ENCODE data around the gene MLH3. TPM values are rescaled to one million over a fixed set of nuclear protein-coding genes. Genes with fewer than 3 reads are reported as not detected.

MLH3 gene
- total and polyA plus RNA-seq, 9 donors, result 14.8 to 36.4 (median 26.2) TPM

DNA sequence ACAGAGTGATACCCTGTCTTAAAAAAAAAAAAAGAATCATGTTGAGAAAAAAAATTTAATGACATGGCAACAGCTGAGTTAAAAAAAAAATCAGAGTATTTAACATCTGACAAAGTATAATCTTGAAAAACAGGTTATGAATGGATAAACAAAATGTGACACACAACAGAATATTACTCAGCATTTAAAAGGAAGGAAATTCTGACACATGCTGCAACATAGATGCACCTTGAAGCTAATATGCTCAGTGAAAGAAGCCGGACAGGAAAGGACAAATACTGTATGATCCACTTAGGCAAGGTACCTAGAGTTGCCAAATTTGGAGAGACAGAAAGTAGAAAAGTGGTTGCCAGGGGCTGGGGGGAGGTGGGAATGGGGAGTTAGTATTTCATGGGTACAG is 67.9 kb downstream of the MLH3 start:
- DNase-seq, result no peak
- Histone ChIP-seq H3K27ac (no peak overlapping the region), H3K9me3 (no peaks in the 10 kb centered on the region), H3K4me3 (no peak overlapping the region), H3K36me3 (no peaks in the 10 kb centered on the region), H3K27me3 (no peaks in the 10 kb centered on the region), H3K4me1 (ENCODE audit: insufficient read depth) (peaks cover 4% of the 10 kb centered on the region)
- intact Hi-C loops (cut with DNase I), result no loop called here
- 83 to 86% (median 85%) methylated on average over 1 of the region's 1 CpG for WGBS, 3 donors
- TF ChIP-seq POLR2A (IDR thresholded peaks at IDR 0.05) (no peak), EP300 (IDR thresholded peaks at IDR 0.05) (no peak)
- TF ChIP-seq, protein P1, sequence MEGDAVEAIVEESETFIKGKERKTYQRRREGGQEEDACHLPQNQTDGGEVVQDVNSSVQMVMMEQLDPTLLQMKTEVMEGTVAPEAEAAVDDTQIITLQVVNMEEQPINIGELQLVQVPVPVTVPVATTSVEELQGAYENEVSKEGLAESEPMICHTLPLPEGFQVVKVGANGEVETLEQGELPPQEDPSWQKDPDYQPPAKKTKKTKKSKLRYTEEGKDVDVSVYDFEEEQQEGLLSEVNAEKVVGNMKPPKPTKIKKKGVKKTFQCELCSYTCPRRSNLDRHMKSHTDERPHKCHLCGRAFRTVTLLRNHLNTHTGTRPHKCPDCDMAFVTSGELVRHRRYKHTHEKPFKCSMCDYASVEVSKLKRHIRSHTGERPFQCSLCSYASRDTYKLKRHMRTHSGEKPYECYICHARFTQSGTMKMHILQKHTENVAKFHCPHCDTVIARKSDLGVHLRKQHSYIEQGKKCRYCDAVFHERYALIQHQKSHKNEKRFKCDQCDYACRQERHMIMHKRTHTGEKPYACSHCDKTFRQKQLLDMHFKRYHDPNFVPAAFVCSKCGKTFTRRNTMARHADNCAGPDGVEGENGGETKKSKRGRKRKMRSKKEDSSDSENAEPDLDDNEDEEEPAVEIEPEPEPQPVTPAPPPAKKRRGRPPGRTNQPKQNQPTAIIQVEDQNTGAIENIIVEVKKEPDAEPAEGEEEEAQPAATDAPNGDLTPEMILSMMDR (IDR thresholded peaks at IDR 0.05), result no peak

DNA sequence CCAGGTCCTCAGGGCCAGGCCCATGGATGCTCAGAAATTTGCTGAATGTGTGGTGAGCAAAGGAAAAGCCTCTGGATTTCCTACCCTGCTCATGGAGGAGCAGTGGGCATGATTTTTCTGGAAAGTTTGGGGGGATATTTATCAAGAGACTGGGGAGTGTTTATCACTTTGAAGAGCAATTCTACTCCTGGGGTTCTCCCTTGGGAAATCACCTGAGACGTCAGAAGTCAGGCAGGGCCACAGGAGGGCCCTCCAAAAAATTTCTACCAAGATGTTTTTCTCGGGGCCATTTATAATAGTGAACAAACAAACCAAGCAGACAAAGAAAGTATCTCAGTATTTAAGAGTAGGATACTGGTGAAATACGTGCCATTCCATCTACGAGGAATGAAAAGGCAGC is 68.6 kb downstream of the MLH3 start:
- 88 to 91% (median 89%) methylated on average over 4 of the region's 4 CpGs for WGBS, 3 donors
- Histone ChIP-seq H3K4me3 (no peak overlapping the region), H3K4me1 (ENCODE audit: insufficient read depth) (peaks cover 4% of the 10 kb centered on the region), H3K27ac (no peak overlapping the region), H3K27me3 (no peaks in the 10 kb centered on the region), H3K9me3 (no peaks in the 10 kb centered on the region), H3K36me3 (no peaks in the 10 kb centered on the region)
- TF ChIP-seq POLR2A (IDR thresholded peaks at IDR 0.05) (no peak), EP300 (IDR thresholded peaks at IDR 0.05) (no peak)
- TF ChIP-seq, protein P1 (IDR thresholded peaks at IDR 0.05), result no peak
- intact Hi-C loops (cut with DNase I), result no loop called here
- no peak for DNase-seq

DNA sequence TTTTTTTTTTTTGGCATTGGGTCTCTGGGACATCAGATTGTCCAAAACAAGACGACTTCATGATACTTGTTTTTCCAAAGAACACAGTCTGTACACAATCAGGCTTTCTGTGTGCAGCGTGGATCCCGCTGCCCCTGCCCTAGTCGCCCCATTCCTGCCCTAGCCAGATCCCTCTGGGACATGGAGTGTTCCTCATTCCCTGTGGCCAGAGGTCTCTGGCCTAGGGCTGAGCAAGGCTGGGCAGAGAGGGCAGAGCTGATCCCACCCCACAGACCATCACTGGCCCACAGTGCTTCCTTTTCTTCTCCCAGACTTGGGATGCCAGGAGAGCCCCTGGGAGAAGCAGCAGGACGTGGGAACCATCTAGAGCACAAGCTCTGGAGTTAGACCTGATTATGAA is 69.4 kb downstream of the MLH3 start:
- H3K9me3 ChIP-seq, result no peaks in the 10 kb centered on the region
- no peak for TF ChIP-seq POLR2A (IDR thresholded peaks at IDR 0.05)
- TF ChIP-seq, protein P1 (IDR thresholded peaks at IDR 0.05), result no peak
- no peak for TF ChIP-seq EP300 (IDR thresholded peaks at IDR 0.05)
- intact Hi-C loops (cut with DNase I), result no loop called here
- H3K4me1 ChIP-seq (ENCODE audit: insufficient read depth), result peaks cover 4% of the 10 kb centered on the region
- H3K36me3 ChIP-seq, result no peaks in the 10 kb centered on the region
- no peaks in the 10 kb centered on the region for H3K27me3 ChIP-seq
- H3K4me3 ChIP-seq, result no peak overlapping the region
- WGBS, 3 donors, result 72 to 87% (median 84%) methylated on average over 5 of the region's 5 CpGs
- no peak overlapping the region for H3K27ac ChIP-seq
- no peak for DNase-seq

DNA sequence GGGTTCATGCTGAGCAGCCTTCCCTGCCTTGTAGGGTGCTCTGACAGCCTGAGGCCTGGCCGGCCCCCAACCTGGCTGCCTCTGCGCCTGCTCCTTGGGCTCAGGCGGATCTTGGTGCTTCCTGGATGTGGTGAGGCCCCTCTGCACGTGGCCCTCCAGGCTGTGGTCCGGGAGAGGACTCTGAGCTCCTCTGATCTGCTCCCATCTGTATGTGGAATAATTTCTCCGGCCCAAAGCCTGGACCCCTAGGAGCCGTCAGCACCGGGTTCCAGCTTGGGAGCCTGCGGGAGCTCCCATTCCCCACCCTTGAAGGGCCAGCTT is 69.8 kb downstream of the MLH3 start:
- Histone ChIP-seq H3K9me3 (no peaks in the 10 kb centered on the region), H3K4me3 (no peak overlapping the region), H3K27me3 (no peaks in the 10 kb centered on the region), H3K4me1 (ENCODE audit: insufficient read depth) (peaks cover 4% of the 10 kb centered on the region), H3K27ac (no peak overlapping the region), H3K36me3 (no peaks in the 10 kb centered on the region)
- TF ChIP-seq POLR2A (IDR thresholded peaks at IDR 0.05), result no peak
- TF ChIP-seq EP300 (IDR thresholded peaks at IDR 0.05), result no peak
- TF ChIP-seq, protein P1 (IDR thresholded peaks at IDR 0.05), result no peak
- no peak for DNase-seq
- whole genome bisulfite sequencing, 3 donors, result 85 to 89% (median 85%) methylated on average over 9 of the region's 9 CpGs
- intact Hi-C loops (cut with DNase I), result no loop called here

All from ovary (tissue), 9 donors.